Smooth muscle cell of the brain vasculature (primary cell): Measurements from ENCODE around the gene NPM1.
"Not testable (repeated sequence)": the region's sequence is repeated elsewhere in the genome, so short reads cannot be mapped to it uniquely, and the experiment has no call there.

ENCODE experiments used
- DNase-seq: peaks from one replicate; pipeline ENCODE4 v3.0.0-alpha.2; 2012; ENCODE audit warnings: low read depth, low spot score

NPM1 gene

DNA sequence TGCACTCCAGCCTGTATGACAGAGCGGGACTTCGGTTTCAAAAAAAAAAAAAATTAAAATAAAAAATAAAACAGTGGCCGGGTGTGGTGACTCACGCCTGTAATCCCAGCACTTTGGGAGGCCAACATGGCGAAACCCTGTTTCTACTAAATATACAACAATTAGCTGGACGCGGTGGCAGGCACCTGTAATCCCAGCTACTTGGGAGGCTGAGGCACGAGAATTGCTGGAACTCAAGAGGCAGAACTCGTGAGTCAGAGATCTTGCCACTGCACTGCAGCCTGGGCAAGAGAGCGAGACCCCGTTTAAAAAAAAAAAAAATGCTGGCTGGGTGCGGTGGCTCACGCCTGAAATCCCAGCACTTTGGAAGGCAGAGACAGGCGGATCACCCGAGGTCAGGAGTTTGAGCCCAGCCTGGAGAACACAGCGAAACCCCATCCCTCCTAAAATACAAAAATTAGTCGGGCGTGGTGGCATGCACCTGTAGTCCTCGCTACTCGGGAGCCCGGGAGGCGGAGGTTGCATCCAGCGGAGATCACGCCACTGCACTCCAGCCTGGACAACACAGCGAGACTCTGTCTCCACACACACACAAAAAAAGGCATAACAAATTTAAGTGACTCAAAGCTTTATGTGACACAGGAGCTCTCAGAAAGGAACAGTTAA lies 1.5 kb upstream of the NPM1 start:
- no peak for DNase-seq

DNA sequence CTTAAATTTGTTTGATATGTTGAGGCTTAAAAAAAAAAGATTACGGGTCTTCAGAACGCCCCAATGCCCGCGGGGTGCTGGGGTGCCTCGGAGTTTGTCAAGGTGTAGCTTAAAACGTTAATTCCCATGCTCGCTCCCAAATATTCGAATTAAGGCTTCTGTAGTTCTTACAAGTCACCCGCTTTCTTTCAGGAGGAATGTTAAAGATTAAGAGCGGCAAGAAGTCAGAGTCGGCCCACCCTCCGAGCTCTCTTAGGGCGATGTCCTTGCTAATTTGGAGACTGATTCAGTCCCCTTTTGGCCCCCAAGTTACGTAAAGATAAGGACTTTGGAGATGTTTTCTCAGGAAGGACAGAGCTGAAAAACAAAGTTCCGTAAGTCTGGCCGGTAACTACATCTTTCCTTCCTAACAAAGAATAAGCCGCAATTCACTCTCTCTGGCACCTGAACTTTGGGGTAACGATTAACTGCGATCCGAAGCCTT lies 746 bp upstream of the NPM1 start:
- no peak for DNase-seq

DNA sequence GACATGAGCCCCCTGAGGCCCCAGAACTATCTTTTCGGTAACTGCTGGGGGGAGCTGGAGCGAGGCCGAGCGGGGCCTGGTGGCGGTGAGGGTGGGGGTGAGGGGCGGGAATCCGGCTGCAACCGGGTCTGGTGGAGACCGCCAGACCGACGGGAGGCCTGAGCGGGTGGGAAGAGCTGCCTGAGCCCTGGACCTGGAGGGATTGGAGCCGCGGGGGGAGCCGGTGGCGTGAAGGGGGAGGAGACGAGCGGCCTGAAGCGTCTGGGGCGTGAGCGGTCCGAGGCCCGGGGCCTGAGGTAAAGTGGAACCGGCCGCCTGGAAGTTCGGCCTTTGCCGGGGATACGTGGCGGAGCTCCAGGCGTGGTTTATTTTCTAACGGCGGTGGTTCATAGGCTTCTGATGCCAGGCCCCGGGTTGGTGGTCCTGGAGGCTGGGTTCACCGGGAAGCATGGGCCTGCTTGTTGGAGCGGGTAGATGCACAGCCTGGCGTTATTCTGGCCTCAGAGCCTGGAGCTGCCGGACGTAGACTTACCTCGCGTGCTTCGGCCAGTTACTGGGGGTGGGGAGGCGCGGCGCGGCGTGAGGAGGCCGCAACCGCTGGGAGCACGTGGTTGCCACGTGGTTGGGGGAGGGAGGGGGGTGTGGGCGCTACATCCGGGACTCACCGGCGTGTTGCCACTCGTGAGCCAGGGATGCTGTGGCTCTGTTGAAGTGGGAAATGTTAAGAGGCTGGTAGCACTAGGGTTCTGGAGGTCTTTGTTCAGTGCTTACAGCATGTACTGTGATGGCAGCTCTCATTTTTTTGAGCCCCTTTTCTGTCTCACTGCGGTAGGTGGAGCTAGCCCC lies 544 bp downstream of the NPM1 start:
- no peak for DNase-seq

DNA sequence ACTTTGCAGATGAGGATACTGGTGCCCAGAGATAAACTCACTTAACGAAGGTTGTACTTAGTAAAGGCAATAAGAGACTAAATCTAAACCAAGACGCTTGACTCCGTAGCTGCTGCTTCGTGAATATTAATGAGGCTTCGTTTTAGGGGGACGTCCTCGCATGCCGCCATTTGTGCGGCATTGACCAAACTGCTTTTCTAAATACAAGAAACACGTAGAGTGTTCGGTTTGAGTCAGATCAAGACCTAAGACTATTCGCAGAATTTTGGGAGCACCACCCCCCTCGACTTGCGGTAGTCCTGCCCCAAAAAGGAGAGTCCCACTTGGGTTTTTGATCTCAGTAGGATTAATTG lies 1.1 kb downstream of the NPM1 start:
- DNase-seq = no peak

- DNase-seq = no peak
Observed at GRCh38 chr5:171390883-171391677, 3.4 kb downstream of the NPM1 start.

DNA sequence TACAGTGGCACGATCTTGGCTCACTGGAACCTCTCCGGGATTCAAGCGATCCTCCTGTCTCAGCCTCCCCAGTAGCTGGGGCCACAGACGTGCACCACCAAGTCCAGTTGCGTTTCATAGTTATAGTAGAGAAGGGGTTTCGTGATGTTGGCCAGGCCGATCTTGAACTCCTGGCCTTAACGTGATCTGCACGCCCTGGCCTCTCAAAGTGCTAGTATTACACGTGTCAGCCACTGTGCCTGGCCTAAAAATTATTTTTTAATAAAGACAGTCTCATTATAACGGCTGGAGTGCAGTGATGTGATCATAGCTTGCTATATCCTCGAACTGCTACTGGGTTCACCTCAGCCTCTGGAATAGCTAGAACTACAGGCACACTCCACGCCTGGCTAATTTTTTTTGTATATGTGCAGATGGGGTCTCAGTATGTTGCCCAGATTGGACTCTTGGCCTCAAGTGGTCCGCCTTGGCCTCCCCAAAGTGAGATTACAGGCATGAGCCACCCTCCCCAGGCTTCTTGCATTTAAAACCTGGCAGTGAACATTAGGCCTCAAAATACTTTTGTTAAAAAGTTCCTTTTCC lies 4.4 kb downstream of the NPM1 start:
- DNase-seq = no peak

DNA sequence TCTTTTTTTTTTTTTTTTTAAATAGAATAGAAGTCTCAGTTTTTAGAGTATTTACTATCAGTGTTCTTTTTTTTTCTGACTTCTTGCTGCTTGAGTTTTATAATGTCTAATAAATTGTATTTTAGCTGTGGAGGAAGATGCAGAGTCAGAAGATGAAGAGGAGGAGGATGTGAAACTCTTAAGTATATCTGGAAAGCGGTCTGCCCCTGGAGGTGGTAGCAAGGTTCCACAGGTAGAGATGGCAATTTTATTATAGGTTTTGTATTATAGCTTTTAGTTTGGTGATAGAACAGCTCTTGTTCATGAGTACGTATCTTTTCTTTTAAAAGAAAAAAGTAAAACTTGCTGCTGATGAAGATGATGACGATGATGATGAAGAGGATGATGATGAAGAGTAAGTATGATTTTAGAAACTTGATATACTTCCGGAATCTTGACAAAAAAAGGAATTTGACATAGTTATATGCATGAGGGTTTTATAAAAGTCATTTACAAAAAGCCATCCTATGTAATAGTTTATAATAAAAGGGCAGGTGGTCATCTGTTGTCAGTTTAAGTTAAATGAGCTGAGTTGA lies 5.0 kb downstream of the NPM1 start:
- DNase-seq = no peak

DNA sequence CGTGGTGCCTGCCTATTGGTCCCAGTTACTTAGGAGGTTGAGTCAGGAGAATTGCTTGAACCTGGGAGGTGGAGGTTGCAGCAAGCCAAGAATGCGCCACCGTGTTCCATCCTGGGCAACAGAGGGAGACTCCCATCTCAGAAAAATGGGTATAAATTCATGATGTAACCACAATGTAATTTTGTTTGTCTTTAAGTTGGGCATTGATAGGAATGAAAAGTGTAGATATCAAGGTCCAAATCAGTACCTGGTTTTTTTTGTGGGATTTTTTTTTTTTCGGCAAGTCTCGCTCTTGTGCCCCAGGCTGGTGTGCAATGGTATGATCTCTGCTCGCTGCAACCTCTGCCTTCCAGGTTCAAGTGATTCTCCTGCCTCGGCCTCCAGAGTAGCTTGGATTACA lies 7.4 kb downstream of the NPM1 start:
- no peak for DNase-seq

- DNase-seq = not testable (repeated sequence)
Observed at GRCh38 chr5:171396583-171396982, 8.9 kb downstream of the NPM1 start.

DNA sequence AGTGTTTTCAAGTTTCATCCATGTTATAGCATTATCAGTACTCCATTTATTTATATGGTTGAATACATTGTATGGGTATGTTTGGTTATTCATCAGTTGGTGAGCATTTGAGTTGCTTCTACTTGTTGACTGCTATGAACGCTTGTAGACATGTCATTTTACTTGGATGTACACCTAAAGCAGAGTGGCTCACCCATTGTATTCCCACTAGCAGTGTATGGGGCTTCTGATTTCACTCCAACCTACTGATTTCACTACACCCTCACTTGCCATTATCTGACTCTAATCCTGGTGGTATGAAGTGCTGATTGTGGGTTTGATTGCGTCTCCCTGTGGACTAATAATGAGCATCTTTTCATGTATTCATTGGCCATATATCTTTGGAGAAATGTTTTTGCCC lies 9.5 kb downstream of the NPM1 start:
- no peak for DNase-seq

- no peak for DNase-seq
Observed at GRCh38 chr5:171397599-171397998, 9.9 kb downstream of the NPM1 start.

GRCh38 chr5:171398660-171399059 lies 11.0 kb downstream of the NPM1 start:
- not testable (repeated sequence) for DNase-seq

GRCh38 chr5:171400169-171400568 lies 12.5 kb downstream of the NPM1 start:
- no peak for DNase-seq

DNA sequence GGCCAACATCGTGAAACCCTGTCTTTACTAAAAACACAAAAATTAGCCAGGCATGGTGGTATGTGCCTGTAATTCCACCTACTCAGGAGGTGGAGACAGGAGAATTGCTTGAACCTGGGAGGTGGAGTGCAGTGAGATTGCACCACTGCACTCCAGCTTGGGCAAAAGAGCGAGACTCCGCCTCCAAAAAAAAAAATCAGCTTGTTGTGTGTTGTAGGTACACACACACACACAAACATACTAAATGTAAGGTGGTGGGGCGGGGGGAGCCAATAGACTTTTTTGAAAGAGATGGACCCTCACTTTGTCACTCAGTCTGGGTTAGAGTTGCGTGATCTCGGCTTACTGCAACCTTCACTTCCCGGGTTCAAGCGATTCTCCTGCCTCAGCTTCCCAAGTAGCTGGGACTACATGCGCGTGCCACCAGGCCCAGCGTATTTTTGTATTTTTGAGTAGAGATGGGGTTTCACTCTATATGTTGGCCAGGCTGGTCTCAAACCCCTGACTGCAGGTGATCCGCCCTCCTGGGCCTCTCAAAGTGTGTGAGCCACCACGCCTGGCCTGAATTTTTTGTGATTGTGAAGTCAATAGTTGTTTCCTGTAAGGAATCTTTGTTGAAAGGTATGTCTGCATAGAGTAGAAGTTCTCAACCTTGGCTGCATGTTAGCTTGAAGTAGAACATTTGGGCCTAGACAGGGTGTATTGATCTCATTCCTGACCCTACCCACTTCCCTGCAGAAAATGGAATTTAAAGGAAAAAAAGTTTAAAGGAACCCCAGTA lies 13.7 kb downstream of the NPM1 start:
- no peak for DNase-seq

DNA sequence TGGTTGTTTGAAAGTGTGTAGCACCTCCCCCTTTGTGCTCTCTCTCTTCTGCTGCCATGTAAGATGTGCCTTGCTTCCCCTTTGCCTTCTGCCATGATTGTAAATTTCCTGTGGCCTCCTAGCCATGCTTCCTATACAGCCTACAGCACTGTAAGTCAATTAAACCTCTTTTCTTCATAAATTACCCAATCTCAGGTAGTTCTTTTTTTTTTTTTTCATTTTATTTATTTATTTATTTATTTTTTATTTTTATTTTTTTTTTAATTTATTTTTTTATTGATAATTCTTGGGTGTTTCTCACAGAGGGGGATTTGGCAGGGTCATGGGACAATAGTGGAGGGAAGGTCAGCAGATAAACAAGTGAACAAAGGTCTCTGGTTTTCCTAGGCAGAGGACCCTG lies 15.1 kb downstream of the NPM1 start:
- DNase-seq = not testable (repeated sequence)

- no peak for DNase-seq
Observed at GRCh38 chr5:171405615-171406014, 18.0 kb downstream of the NPM1 start.

- DNase-seq = no peak
Observed at GRCh38 chr5:171407234-171407633, 19.6 kb downstream of the NPM1 start.

DNA sequence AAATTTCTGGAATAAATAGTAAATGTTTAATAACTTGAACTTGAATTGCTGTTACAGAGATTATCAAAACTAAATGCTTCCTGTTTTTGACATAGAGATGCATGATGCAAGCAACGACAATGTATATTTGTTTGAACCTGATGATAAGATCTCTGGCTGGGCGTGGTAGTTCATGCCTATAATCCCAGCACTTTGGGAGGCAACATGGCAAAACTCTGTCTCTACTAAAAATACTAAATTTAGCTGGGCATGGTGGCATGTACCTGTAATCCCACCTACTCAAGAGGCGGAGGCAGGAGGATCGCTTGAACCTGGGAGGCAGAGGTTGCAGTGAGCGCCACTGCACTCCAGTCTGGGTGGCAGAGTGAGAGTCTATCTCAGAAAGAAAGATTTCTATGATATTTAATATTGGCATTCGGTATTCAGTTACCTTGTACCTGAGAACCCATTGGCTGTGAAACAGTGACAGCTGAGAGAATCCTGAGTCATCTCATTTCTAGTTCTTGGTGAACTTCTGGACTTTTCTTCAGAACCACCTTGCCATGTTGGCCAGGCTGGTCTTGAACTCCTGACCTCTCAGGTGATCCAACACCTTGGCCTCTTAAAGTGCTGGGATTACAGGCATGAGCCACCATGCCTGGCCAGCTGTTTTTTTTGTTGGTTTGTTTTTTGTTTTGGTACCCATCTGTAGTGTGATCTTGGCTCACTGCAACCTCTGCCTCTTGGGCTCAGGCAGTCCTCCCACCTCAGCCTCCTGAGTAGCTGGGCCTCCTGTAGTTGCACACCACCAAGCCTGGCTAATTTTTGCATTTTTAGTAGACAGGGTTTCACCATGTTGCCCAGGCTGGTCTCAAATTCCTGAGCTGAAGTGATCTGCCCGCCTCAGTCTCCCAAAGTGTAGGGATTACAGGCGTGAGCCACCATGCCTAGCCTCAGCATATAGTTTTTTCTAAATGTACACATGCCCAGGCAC lies 21.8 kb downstream of the NPM1 start:
- no peak for DNase-seq

DNA sequence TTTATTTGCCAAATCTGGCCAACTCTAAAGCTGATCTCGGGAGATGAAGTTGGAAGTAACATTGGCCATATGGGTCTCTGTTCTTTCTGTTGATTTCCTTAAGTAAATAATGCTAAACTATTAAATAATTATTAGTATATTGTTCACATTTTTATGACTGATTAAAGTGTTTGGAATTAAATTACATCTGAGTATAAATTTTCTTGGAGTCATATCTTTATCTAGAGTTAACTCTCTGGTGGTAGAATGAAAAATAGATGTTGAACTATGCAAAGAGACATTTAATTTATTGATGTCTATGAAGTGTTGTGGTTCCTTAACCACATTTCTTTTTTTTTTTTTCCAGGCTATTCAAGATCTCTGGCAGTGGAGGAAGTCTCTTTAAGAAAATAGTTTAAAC lies 22.5 kb downstream of the NPM1 start:
- DNase-seq = no peak

- no peak for DNase-seq
Observed at GRCh38 chr5:171412186-171412585, 24.5 kb downstream of the NPM1 start.
